HL-60 (cell line): ENCODE results near the gene PLCB1.

Source experiments
- CTCF ChIP-seq: IDR thresholded peaks from one replicate; pipeline ENCODE4 v1.5.1; 2011; ENCODE audit warnings: low read length, control low read depth, inconsistent platforms; ENCODE audit not compliant: insufficient read depth
- SPI1 ChIP-seq: IDR thresholded peaks from 2 replicates; pipeline ENCODE4 v1.6.1; 2012; ENCODE audit warnings: low read depth, mild to moderate bottlenecking, borderline replicate concordance

GRCh38 chr20:8220716-8221115, 88.7 kb downstream of the PLCB1 start:
- no peak for TF ChIP-seq CTCF
- TF ChIP-seq SPI1 = no peak
